CD14-positive monocyte (primary cell): Measurements from ENCODE around the gene COPS9. TPM values are rescaled to one million over a fixed set of nuclear protein-coding genes. Genes with fewer than 3 reads are reported as not detected.

Experiments used
- DNase-seq, 3 donors: peaks; one replicate each; pipeline ENCODE4 v3.0.0-alpha.2; 2011 to 2022
- H2AFZ ChIP-seq: 2 replicates; pipeline ENCODE4 v1.6.0; 2012; ENCODE audit warnings: mild to moderate bottlenecking, low read depth, low read length, inconsistent platforms; ENCODE audit not compliant: insufficient read depth, poor library complexity, severe bottlenecking
- H3K27ac ChIP-seq, 2 donors: 1 replicate in 1 of 2; 2 replicates in 1 of 2; pipeline ENCODE4 v1.5.1; 2012 to 2013; ENCODE audit warnings: low read length in 2 of 2, control low read depth in 1 of 2, inconsistent platforms in 1 of 2, low read depth in 1 of 2, mild to moderate bottlenecking in 1 of 2
- H3K27me3 ChIP-seq, 2 donors: one replicate each; pipeline versions ENCODE4 v1.6.0 to v1.6.1; 2011 to 2013; ENCODE audit warnings: low read length in 2 of 2; ENCODE audit not compliant: control insufficient read depth in 2 of 2, insufficient read depth in 2 of 2
- H3K36me3 ChIP-seq, 2 donors: replicated peaks in 1 of 2; 1 replicate in 1 of 2; 2 replicates in 1 of 2; pipeline versions ENCODE4 v1.5.1 to v1.6.1; 2012 to 2013; ENCODE audit warnings: low read length in 2 of 2, control low read depth in 1 of 2, inconsistent platforms in 1 of 2, mild to moderate bottlenecking in 1 of 2; ENCODE audit not compliant: insufficient read depth in 2 of 2, control insufficient read depth in 1 of 2
- H3K4me1 ChIP-seq, 2 donors: 1 replicate in 1 of 2; 2 replicates in 1 of 2; pipeline versions ENCODE4 v1.5.1 to v1.6.1; 2012 to 2013; ENCODE audit warnings: low read length in 2 of 2, control low read depth in 1 of 2, inconsistent platforms in 1 of 2, mild to moderate bottlenecking in 1 of 2, moderate library complexity in 1 of 2; ENCODE audit not compliant: insufficient read depth in 2 of 2, control insufficient read depth in 1 of 2
- H3K4me2 ChIP-seq: replicated peaks from 2 replicates; pipeline ENCODE3; 2012; ENCODE audit warnings: low read length, moderate library complexity, mild to moderate bottlenecking; ENCODE audit not compliant: poor library complexity, severe bottlenecking; ENCODE audit errors: extremely low read depth
- H3K4me3 ChIP-seq, 3 experiments: fragments of 200-600 bp in 1 of 3; sonication (generic) in 1 of 3; replicated peaks in 1 of 3; 1 replicate in 2 of 3; 2 replicates in 1 of 3; pipeline ENCODE4 v1.5.1; 2011 to 2013; ENCODE audit warnings: low read length in 3 of 3, mild to moderate bottlenecking in 3 of 3, control low read depth in 2 of 3, low read depth in 2 of 3, inconsistent platforms in 1 of 3, moderate library complexity in 1 of 3
- H3K79me2 ChIP-seq: 2 replicates; pipeline ENCODE4 v1.6.0; 2012; ENCODE audit warnings: mild to moderate bottlenecking, control low read depth, inconsistent platforms, low read length, moderate library complexity; ENCODE audit not compliant: insufficient read depth
- H3K9ac ChIP-seq: 2 replicates; pipeline ENCODE4 v1.6.0; 2017; ENCODE audit warnings: low read length, mild to moderate bottlenecking; ENCODE audit not compliant: insufficient read depth, poor library complexity, severe bottlenecking
- H3K9me3 ChIP-seq, 2 donors: replicated peaks in 1 of 2; 1 replicate in 1 of 2; 2 replicates in 1 of 2; pipeline versions ENCODE4 v1.5.1 to v1.6.1; 2012 to 2013; ENCODE audit warnings: low read length in 2 of 2, control low read depth in 1 of 2; ENCODE audit not compliant: control insufficient read depth in 1 of 2, insufficient read depth in 1 of 2
- H4K20me1 ChIP-seq: 2 replicates; pipeline ENCODE4 v1.6.0; 2012; ENCODE audit warnings: mild to moderate bottlenecking, low read length, control low read depth, moderate library complexity; ENCODE audit not compliant: insufficient read depth
- H3K27ac Mint-ChIP-seq, 7 donors: one replicate each; pipeline ENCODE4 v1.8.0; 2020; ENCODE audit warnings: mild to moderate bottlenecking in 7 of 7, mixed read lengths in 7 of 7, moderate library complexity in 6 of 7, inconsistent platforms in 2 of 7
- H3K27me3 Mint-ChIP-seq, 3 donors: one replicate each; pipeline ENCODE4 v1.8.0; 2021 to 2022; ENCODE audit warnings: low read depth in 3 of 3, mild to moderate bottlenecking in 3 of 3, mixed read lengths in 3 of 3, moderate library complexity in 3 of 3, inconsistent platforms in 1 of 3
- H3K36me3 Mint-ChIP-seq, 2 donors: one replicate each; pipeline ENCODE4 v1.8.0; 2020; ENCODE audit warnings: mixed read lengths in 2 of 2, inconsistent platforms in 1 of 2, mild to moderate bottlenecking in 1 of 2
- H3K4me1 Mint-ChIP-seq: one replicate; pipeline ENCODE4 v1.8.0; 2020; ENCODE audit warnings: mild to moderate bottlenecking, mixed read lengths
- H3K4me3 Mint-ChIP-seq, 2 donors: one replicate each; pipeline ENCODE4 v1.8.0; 2020; ENCODE audit warnings: mild to moderate bottlenecking in 2 of 2, mixed read lengths in 2 of 2, moderate library complexity in 1 of 2
- H3K9me3 Mint-ChIP-seq, 7 donors: one replicate each; pipeline ENCODE4 v1.8.0; 2020 to 2022; ENCODE audit warnings: mixed read lengths in 7 of 7, mild to moderate bottlenecking in 6 of 7, moderate library complexity in 6 of 7, inconsistent platforms in 2 of 7
- WGBS: methylation state at CpG from one replicate; pipeline ENCODE4 v1.1.5; 2013; ENCODE audit warnings: missing lambda C conversion rate; ENCODE audit not compliant: insufficient coverage; 5-methylcytosine and 5-hydroxymethylcytosine counted together
- intact Hi-C, 2 donors: fragments of 100-400 bp; cut with micrococcal nuclease; formaldehyde crosslinking; loops; one replicate each; pipeline versions ENCODE4 v1.15.0 to v1.15.1; 2023
- polyA plus RNA-seq, 3 donors: library from polyadenylated mRNA; depleted of rRNA in 1 of 3; unstranded in 2 of 3; stranded (reverse) in 1 of 3; fragments of 300-500 nt in 2 of 3; fragments of >200 nt in 1 of 3; fragmentation: Illumina TruSeq in 2 of 3; gene quantifications; 1 replicate in 2 of 3; 2 replicates in 1 of 3; pipeline ENCODE4 v1.2.3, GENCODE V29; 2012 to 2021
- TF ChIP-seq, protein P1 (sequence below): fragments of 200-600 bp; IDR thresholded peaks from one replicate; pipeline ENCODE4 v1.8.0; 2022; ENCODE audit warnings: antibody characterized with exemption, mild to moderate bottlenecking

Gene COPS9
- polyA plus RNA-seq, 3 donors = 123 to 300 (median 268) TPM

DNA sequence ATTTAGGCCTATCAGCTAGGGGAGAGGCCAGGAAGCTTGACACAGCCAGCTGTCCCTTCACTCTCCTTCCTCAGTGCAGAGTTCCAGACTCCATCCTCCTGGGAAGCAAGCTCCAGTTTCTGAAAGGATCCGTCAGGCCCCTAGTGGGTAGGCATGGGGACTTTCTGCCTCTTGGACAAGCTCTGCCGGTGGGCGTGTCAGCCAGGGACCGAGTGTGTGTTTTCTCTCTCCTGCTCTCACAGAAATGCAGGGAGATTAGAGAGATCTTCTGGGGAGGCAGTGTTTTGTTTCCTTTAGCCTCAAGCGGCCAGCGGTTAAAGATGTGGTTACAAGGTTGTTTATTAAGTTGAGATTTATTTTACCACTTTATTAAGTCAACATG is 34.2 kb upstream of the COPS9 start:
- intact Hi-C loops = no loop called here
- Mint-ChIP-seq H3K27me3 (peaks cover 2 to 10% (median 5%) of the 10 kb centered on the region in 3 donors), H3K4me3 (no peak overlapping the region), H3K9me3 (peaks cover 4 to 20% (median 15%) of the 10 kb centered on the region in 7 donors), H3K4me1 (no peaks in the 10 kb centered on the region), H3K27ac (no peak overlapping the region), H3K36me3 (no peaks in the 10 kb centered on the region)
- no peak overlapping the region for H3K9ac ChIP-seq
- WGBS = no CpG with 5 or more reads among the region's 6 CpGs
- no peak for DNase-seq
- TF ChIP-seq, protein P1, sequence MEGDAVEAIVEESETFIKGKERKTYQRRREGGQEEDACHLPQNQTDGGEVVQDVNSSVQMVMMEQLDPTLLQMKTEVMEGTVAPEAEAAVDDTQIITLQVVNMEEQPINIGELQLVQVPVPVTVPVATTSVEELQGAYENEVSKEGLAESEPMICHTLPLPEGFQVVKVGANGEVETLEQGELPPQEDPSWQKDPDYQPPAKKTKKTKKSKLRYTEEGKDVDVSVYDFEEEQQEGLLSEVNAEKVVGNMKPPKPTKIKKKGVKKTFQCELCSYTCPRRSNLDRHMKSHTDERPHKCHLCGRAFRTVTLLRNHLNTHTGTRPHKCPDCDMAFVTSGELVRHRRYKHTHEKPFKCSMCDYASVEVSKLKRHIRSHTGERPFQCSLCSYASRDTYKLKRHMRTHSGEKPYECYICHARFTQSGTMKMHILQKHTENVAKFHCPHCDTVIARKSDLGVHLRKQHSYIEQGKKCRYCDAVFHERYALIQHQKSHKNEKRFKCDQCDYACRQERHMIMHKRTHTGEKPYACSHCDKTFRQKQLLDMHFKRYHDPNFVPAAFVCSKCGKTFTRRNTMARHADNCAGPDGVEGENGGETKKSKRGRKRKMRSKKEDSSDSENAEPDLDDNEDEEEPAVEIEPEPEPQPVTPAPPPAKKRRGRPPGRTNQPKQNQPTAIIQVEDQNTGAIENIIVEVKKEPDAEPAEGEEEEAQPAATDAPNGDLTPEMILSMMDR = no peak
- H3K27ac ChIP-seq = no peak overlapping the region
- H3K4me3 ChIP-seq = no peak overlapping the region
- H2AFZ ChIP-seq = no peak overlapping the region
- peaks cover 0 to 16% of the 10 kb centered on the region in 2 donors for H3K9me3 ChIP-seq
- no peak overlapping the region for H3K4me2 ChIP-seq
- no peaks in the 10 kb centered on the region for H3K4me1 ChIP-seq
- H3K79me2 ChIP-seq = no peaks in the 10 kb centered on the region
- no peaks in the 10 kb centered on the region for H3K27me3 ChIP-seq
- no peaks in the 10 kb centered on the region for H3K36me3 ChIP-seq
- no peaks in the 10 kb centered on the region for H4K20me1 ChIP-seq

DNA sequence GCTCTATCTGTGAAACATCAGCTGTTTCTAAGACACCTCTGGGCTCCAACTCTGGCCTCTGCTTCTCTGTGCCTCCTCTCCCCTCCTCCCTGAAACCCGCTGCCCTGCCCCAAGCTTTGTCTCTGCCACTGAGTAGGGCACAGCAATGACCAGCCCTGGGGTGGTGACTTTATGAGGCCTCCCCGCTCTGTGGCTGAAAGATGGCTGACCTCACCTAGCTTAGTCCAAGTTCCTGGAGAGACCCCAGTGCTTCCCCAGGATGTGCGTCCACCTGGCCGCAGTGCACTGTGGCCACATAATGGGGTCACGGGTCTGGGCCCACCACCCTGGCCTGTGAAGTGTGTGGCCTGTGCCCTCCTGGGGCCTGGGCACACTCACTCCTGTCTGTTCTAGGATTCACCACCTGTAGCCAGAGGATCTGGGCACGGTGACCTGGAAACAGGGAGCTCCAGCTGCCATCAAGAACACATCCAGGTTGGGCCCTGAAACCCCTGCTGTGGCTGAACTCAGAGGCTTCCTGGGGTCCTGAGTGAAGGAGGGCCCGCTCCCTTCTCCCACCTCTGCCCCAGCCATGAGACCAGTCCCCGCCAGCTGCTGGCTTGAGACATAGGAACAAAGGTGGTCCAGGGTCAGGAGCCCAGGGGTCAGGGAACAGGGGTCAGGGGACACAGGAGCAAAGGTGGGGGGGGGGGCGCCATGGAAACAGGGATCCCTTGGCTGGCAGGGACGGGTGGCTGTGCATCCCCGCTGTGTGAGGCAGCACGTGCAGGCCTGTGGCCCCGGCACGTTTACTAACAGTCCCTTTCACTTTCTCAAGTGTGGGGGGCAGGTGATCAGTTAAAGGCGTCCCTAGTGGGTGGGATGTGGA is 33.6 kb upstream of the COPS9 start:
- Histone ChIP-seq H3K4me3 (no peak overlapping the region), H3K79me2 (no peaks in the 10 kb centered on the region), H3K36me3 (no peaks in the 10 kb centered on the region), H4K20me1 (no peaks in the 10 kb centered on the region), H3K27ac (no peak overlapping the region), H3K9ac (no peak overlapping the region), H3K4me2 (no peak overlapping the region), H2AFZ (no peak overlapping the region), H3K27me3 (no peaks in the 10 kb centered on the region), H3K9me3 (peaks cover under 1 to 23% of the 10 kb centered on the region in 2 donors), H3K4me1 (no peaks in the 10 kb centered on the region)
- intact Hi-C loops = no loop called here
- Mint-ChIP-seq H3K27me3 (peaks cover 2 to 9% (median 5%) of the 10 kb centered on the region in 3 donors), H3K4me1 (no peaks in the 10 kb centered on the region), H3K9me3 (peaks cover 7 to 25% (median 16%) of the 10 kb centered on the region in 7 donors), H3K36me3 (no peaks in the 10 kb centered on the region), H3K4me3 (no peak overlapping the region), H3K27ac (no peak overlapping the region)
- no peak for DNase-seq
- TF ChIP-seq, protein P1 = no peak
- WGBS = 94% methylated on average over 6 of the region's 15 CpGs
